Suprapubic skin (tissue), 4 donors: ENCODE data around the gene GATAD2A. TPM values are rescaled to one million over a fixed set of nuclear protein-coding genes. Genes with fewer than 3 reads are reported as not detected.

ENCODE experiments used
- DNase-seq, 2 donors: peaks; one replicate each; pipeline ENCODE4 v3.0.0-alpha.2; 2019; ENCODE audit warnings: low spot score in 2 of 2
- H3K27ac ChIP-seq: fragments of 200-600 bp; sonication (generic); one replicate; pipeline ENCODE4 v1.5.1; 2019
- H3K27me3 ChIP-seq: fragments of 200-600 bp; sonication (generic); one replicate; pipeline ENCODE4 v1.5.1; 2019
- H3K36me3 ChIP-seq: fragments of 200-600 bp; sonication (generic); one replicate; pipeline ENCODE4 v1.5.1; 2019
- H3K4me1 ChIP-seq: fragments of 200-600 bp; sonication (generic); one replicate; pipeline ENCODE4 v1.5.1; 2019
- H3K4me3 ChIP-seq: fragments of 200-600 bp; sonication (generic); one replicate; pipeline ENCODE4 v1.5.1; 2019; ENCODE audit warnings: mild to moderate bottlenecking
- H3K9me3 ChIP-seq: fragments of 200-600 bp; sonication (generic); one replicate; pipeline ENCODE4 v1.5.1; 2019
- EP300 ChIP-seq: sonication (generic); formaldehyde crosslinking; IDR thresholded peaks from one replicate; pipeline ENCODE4 v1.6.1; 2017; ENCODE audit warnings: antibody characterized with exemption
- POLR2A ChIP-seq, 2 donors: fragments of 450-650 bp; IDR thresholded peaks; one replicate each; pipeline ENCODE4 v1.6.1; 2017; ENCODE audit warnings: antibody characterized with exemption in 2 of 2, mild to moderate bottlenecking in 2 of 2, moderate library complexity in 2 of 2
- POLR2AphosphoS5 ChIP-seq, 3 donors: sonication (generic); formaldehyde crosslinking; IDR thresholded peaks; one replicate each; pipeline ENCODE4 v1.6.1; 2017; ENCODE audit warnings: antibody characterized with exemption in 3 of 3
- WGBS: methylation state at CpG from one replicate; pipeline ENCODE4 v1.1.5; 2018; 5-methylcytosine and 5-hydroxymethylcytosine counted together
- total RNA-seq, 4 donors: library from RNA; depleted of rRNA; stranded (reverse); fragments of >200 nt; gene quantifications; one replicate each; pipeline ENCODE4 v1.1.0, GENCODE V29; 2016
- TF ChIP-seq, protein P1 (sequence below), 2 donors: fragments of 200-600 bp in 1 of 2; fragments of 450-650 bp in 1 of 2; sonication (generic) in 1 of 2; IDR thresholded peaks; one replicate each; pipeline ENCODE4 v1.5.1; 2016 to 2019; ENCODE audit warnings: antibody characterized with exemption in 2 of 2, mild to moderate bottlenecking in 1 of 2, moderate library complexity in 1 of 2

Gene GATAD2A
- total RNA-seq, 4 donors from 2014 or later = 83.1 to 88.8 (median 86.4) TPM

DNA sequence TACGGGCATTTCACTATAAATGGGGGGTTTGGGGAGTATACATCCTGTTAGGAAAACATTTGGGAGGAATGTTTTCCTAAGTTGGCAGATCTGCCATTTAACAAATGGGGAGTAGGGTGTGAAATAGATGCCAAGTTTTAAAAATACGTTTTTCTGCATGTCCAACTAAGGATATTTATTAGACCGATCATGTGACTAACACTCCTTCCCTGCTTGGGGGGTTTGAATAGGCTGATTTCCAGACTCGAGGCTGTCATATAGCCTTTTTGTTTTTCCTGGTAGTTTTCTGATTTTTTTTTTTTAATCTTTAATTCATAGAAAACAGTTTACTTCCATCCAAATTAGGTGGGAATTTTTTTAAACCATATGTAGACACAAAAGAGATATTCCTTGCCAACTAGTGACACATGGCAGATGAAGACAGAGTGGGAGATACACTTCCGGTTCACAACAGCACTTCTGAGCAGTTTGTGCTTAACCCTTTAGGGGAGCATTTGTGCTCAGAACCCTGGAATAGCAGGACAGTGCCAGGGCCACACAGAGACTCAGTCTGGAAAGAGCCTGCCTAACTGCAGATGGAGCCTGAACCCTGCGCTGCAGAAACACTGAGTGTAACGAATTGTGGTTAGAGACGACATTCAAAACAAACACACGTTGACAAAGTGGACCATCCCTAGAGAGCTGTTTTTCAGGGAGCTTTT is 5.6 kb upstream of the GATAD2A start:
- no peaks in the 10 kb centered on the region for H3K36me3 ChIP-seq

GRCh38 chr19:19402656-19403372 is 2.7 kb upstream of the GATAD2A start:
- Histone ChIP-seq H3K4me1 (peaks cover 53% of the 10 kb centered on the region), H3K36me3 (no peaks in the 10 kb centered on the region), H3K27me3 (no peaks in the 10 kb centered on the region), H3K4me3 (no peak overlapping the region), H3K27ac (peak overlapping the region; percentile 97), H3K9me3 (no peaks in the 10 kb centered on the region)
- WGBS = 83% methylated on average over 11 of the region's 11 CpGs
- TF ChIP-seq POLR2A (IDR thresholded peaks at IDR 0.05) (no peak), EP300 (no peak), POLR2AphosphoS5 (IDR thresholded peaks at IDR 0.05) (no peak)
- TF ChIP-seq, protein P1, sequence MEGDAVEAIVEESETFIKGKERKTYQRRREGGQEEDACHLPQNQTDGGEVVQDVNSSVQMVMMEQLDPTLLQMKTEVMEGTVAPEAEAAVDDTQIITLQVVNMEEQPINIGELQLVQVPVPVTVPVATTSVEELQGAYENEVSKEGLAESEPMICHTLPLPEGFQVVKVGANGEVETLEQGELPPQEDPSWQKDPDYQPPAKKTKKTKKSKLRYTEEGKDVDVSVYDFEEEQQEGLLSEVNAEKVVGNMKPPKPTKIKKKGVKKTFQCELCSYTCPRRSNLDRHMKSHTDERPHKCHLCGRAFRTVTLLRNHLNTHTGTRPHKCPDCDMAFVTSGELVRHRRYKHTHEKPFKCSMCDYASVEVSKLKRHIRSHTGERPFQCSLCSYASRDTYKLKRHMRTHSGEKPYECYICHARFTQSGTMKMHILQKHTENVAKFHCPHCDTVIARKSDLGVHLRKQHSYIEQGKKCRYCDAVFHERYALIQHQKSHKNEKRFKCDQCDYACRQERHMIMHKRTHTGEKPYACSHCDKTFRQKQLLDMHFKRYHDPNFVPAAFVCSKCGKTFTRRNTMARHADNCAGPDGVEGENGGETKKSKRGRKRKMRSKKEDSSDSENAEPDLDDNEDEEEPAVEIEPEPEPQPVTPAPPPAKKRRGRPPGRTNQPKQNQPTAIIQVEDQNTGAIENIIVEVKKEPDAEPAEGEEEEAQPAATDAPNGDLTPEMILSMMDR (IDR thresholded peaks at IDR 0.05) = no peak
- no peak for DNase-seq

More for the DNA sequence above, 5.6 kb upstream of the GATAD2A start:
- WGBS = 36% methylated on average over 9 of the region's 9 CpGs
- Histone ChIP-seq H3K27ac (no peak overlapping the region), H3K9me3 (no peaks in the 10 kb centered on the region), H3K27me3 (no peaks in the 10 kb centered on the region), H3K4me1 (peaks cover 39% of the 10 kb centered on the region), H3K4me3 (no peak overlapping the region)
- no peak for TF ChIP-seq POLR2A (IDR thresholded peaks at IDR 0.05)
- DNase-seq = no peak

DNA sequence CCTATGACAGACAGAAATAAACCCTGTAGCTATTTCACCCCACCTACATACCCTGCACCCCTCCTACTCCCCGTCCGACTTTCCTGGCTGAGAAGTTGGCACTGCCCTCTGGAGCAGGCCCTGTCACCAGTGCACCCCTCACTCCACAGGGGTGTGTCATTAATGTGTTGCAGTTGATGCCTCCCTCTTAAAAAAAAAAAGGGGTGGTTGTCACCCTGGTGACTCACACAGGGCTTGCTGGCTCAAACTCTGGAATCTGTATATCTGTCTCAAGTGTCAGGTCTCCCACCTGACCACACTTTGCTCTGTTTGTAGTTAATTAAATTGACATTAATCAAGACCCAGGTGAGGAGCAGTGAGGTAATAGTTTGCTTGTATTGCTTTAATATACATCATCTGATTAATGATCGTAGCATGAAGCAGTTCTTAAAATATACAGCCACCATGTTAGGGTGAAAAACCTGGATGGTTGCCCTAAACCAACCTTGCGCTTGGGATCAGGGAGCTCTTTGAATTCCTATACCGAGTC is 2.0 kb upstream of the GATAD2A start:
- Histone ChIP-seq H3K27me3 (no peaks in the 10 kb centered on the region), H3K36me3 (no peaks in the 10 kb centered on the region), H3K27ac (peak overlapping the region; percentile 97), H3K4me3 (no peak overlapping the region), H3K9me3 (no peaks in the 10 kb centered on the region), H3K4me1 (peaks cover 60% of the 10 kb centered on the region)
- no peak for TF ChIP-seq POLR2A (IDR thresholded peaks at IDR 0.05)
- WGBS = 46% methylated on average over 5 of the region's 5 CpGs
- DNase-seq = no peak

GRCh38 chr19:19405971-19406877 is 749 bp downstream of the GATAD2A start:
- Histone ChIP-seq H3K4me3 (peak overlapping the region; percentile 84), H3K36me3 (no peaks in the 10 kb centered on the region), H3K27ac (peak overlapping the region; percentile 97), H3K27me3 (no peaks in the 10 kb centered on the region), H3K4me1 (peaks cover 75% of the 10 kb centered on the region), H3K9me3 (no peaks in the 10 kb centered on the region)
- 0% methylated on average over 12 of the region's 87 CpGs for WGBS
- TF ChIP-seq, protein P1 (IDR thresholded peaks at IDR 0.05) = no peak
- TF ChIP-seq POLR2A (IDR thresholded peaks at IDR 0.05) (no peak), POLR2AphosphoS5 (IDR thresholded peaks at IDR 0.05) (no peak), EP300 (no peak)
- DNase-seq = peak in 1 of 2 donors; percentile 85

DNA sequence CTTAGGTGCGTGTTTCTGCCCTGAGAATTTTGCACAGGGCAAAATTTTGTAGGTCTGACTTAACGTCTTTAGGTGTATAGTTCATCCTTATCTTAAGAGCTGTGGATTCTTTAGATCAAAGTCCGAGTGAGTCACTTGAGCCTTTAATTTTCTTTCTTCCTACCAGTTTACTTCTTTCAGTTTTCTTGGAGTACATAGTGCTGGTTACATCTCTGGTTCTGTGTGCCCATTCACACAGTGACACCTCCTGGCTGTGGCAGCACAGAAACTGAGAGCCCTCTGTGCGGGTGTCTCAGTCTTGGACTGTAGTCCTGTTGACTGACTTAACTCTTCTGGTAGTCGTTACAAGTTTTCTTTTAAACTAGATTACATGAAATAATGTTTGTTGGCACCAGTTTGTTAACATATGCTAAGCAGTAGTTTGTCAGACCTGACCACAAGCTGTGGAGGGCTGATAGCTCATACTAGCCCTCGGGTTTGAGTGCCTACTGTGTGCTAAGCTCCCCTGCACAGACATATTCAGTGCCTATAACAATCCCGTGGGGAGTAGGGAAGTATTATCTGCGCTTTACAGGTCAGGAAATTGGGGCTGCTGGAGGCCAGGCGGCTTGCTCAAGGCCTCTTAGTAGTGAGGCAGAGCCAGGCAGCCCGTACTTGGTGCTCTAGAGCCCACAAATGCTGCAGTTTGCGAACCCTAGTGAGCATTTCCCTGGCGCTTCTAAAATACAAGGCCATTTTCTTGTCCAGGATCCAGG is 1.6 kb downstream of the GATAD2A start:
- peaks cover 80% of the 10 kb centered on the region for H3K4me1 ChIP-seq

More for the DNA sequence above, 1.6 kb downstream of the GATAD2A start:
- Histone ChIP-seq H3K27me3 (no peaks in the 10 kb centered on the region), H3K36me3 (no peaks in the 10 kb centered on the region), H3K27ac (peak overlapping the region; percentile 97), H3K9me3 (no peaks in the 10 kb centered on the region), H3K4me3 (peak overlapping the region; percentile 84)
- 17% methylated on average over 11 of the region's 12 CpGs for WGBS
- DNase-seq = no peak
- TF ChIP-seq, protein P1 (IDR thresholded peaks at IDR 0.05) = no peak
- no peak for TF ChIP-seq POLR2AphosphoS5 (IDR thresholded peaks at IDR 0.05)
